Neural cell (in vitro differentiated cells): ENCODE results near the gene MAPK8IP3. TPM values are rescaled to one million over a fixed set of nuclear protein-coding genes. Genes with fewer than 3 reads are reported as not detected.
A peak's percentile ranks its signal among the peaks of the same experiment; 100 is the strongest.

Experiments
- H2AFZ ChIP-seq: fragments of 200-600, 300-800 bp; sonication (generic), shearing (Covaris generic); 2 replicates; pipeline ENCODE4 v1.6.0; 2014; ENCODE audit warnings: low read depth, mild to moderate bottlenecking, antibody characterized with exemption, low read length, moderate library complexity
- H3F3A ChIP-seq: fragments of 200-600 bp; shearing (Covaris generic); 2 replicates; pipeline ENCODE4 v1.6.1; 2016; ENCODE audit warnings: mild to moderate bottlenecking, moderate library complexity, mixed read lengths, antibody characterized with exemption, low read length; ENCODE audit not compliant: insufficient read depth, poor library complexity, severe bottlenecking
- H3K27ac ChIP-seq: fragments of 200-600, 300-800 bp; sonication (generic), shearing (Covaris generic); 2 replicates; pipeline ENCODE4 v1.5.1; 2014; ENCODE audit warnings: mild to moderate bottlenecking, low read length, moderate library complexity
- H3K27me3 ChIP-seq: fragments of 300-800, 200-600 bp; sonication (generic), shearing (Covaris generic); 2 replicates; pipeline ENCODE4 v1.6.0; 2014; ENCODE audit warnings: mild to moderate bottlenecking, low read depth, low read length, moderate library complexity; ENCODE audit not compliant: insufficient read depth
- H3K36me3 ChIP-seq: fragments of 300-800, 200-600 bp; sonication (generic), shearing (Covaris generic); 2 replicates; pipeline ENCODE4 v1.5.1; 2014; ENCODE audit warnings: mild to moderate bottlenecking, antibody characterized with exemption, low read length, moderate library complexity; ENCODE audit not compliant: insufficient read depth
- H3K4me2 ChIP-seq: fragments of 300-800, 200-600 bp; sonication (generic), shearing (Covaris generic); 2 replicates; pipeline ENCODE4 v1.6.0; 2014; ENCODE audit warnings: mild to moderate bottlenecking, low read length
- H3K4me3 ChIP-seq: fragments of 300-800, 200-600 bp; sonication (generic), shearing (Covaris generic); 2 replicates; pipeline ENCODE4 v1.5.1; 2014; ENCODE audit warnings: mild to moderate bottlenecking, low read length, moderate library complexity
- H3K79me2 ChIP-seq: fragments of 200-600 bp; shearing (Covaris generic); replicated peaks from 2 replicates; pipeline ENCODE4 v1.6.0; 2014; ENCODE audit warnings: mild to moderate bottlenecking, low read length, moderate library complexity; ENCODE audit not compliant: insufficient read depth
- H3K9ac ChIP-seq: fragments of 300-800, 200-600 bp; sonication (generic), shearing (Covaris generic); 2 replicates; pipeline ENCODE4 v1.6.1; 2016; ENCODE audit warnings: mild to moderate bottlenecking, low read length, mixed read lengths
- H3K9me2 ChIP-seq: fragments of 200-600 bp; shearing (Covaris generic); 2 replicates; pipeline ENCODE4 v1.6.1; 2016; ENCODE audit warnings: mild to moderate bottlenecking, low read length, mixed read lengths; ENCODE audit not compliant: insufficient read depth
- H3K9me3 ChIP-seq: fragments of 200-600, 300-800 bp; sonication (generic), shearing (Covaris generic); 2 replicates; pipeline ENCODE4 v1.6.1; 2016; ENCODE audit warnings: mild to moderate bottlenecking, mixed run types, low read length, moderate library complexity, mixed read lengths
- H4K20me1 ChIP-seq: fragments of 200-600 bp; shearing (Covaris generic); 2 replicates; pipeline ENCODE4 v1.6.1; 2016; ENCODE audit warnings: mild to moderate bottlenecking, mixed run types; ENCODE audit not compliant: insufficient read depth
- EP300 ChIP-seq: fragments of 450-650 bp; conservative IDR thresholded peaks from 2 replicates; pipeline ENCODE4 v1.6.1; 2014; ENCODE audit warnings: antibody characterized with exemption, mild to moderate bottlenecking, moderate library complexity; ENCODE audit not compliant: poor library complexity, severe bottlenecking
- EZH2 ChIP-seq: fragments of 200-600, 300-800 bp; shearing (Covaris generic), sonication (generic); IDR thresholded peaks from 2 replicates; pipeline ENCODE4 v1.6.1; 2014; ENCODE audit warnings: antibody characterized with exemption, low read length, borderline replicate concordance, mild to moderate bottlenecking; ENCODE audit not compliant: insufficient read depth, poor library complexity, severe bottlenecking
- MXI1 ChIP-seq: fragments of 450-650 bp; conservative IDR thresholded peaks from 2 replicates; pipeline ENCODE4 v1.6.1; 2014; ENCODE audit warnings: antibody characterized with exemption, mild to moderate bottlenecking; ENCODE audit not compliant: poor library complexity, severe bottlenecking
- POLR2AphosphoS5 ChIP-seq: IDR thresholded peaks from 2 replicates; pipeline ENCODE4 v1.6.1; 2012
- RAD21 ChIP-seq: fragments of 450-650 bp; conservative IDR thresholded peaks from 2 replicates; pipeline ENCODE4 v1.6.1; 2014; ENCODE audit warnings: antibody characterized with exemption, mild to moderate bottlenecking, moderate library complexity
- SMC3 ChIP-seq: fragments of 450-650 bp; conservative IDR thresholded peaks from 2 replicates; pipeline ENCODE4 v1.6.1; 2014; ENCODE audit warnings: antibody characterized with exemption, mild to moderate bottlenecking, moderate library complexity; ENCODE audit not compliant: poor library complexity
- TAF1 ChIP-seq: IDR thresholded peaks from 2 replicates; pipeline ENCODE4 v1.6.1; 2012; ENCODE audit warnings: low read depth
- polyA plus RNA-seq: library from polyadenylated mRNA; depleted of rRNA; stranded (reverse); fragments of >200 nt; gene quantifications from 2 replicates; pipeline ENCODE4 v1.2.3, GENCODE V29; 2014
- TF ChIP-seq, protein P1 (sequence below): IDR thresholded peaks from 2 replicates; pipeline ENCODE4 v1.6.1; 2012; ENCODE audit warnings: borderline replicate concordance
- TF ChIP-seq, protein P2 (sequence below): fragments of 450-650 bp; IDR thresholded peaks from 2 replicates; pipeline ENCODE4 v1.5.1; 2014; ENCODE audit warnings: antibody characterized with exemption, mild to moderate bottlenecking, moderate library complexity; ENCODE audit not compliant: poor library complexity, severe bottlenecking

MAPK8IP3 gene
- polyA plus RNA-seq, 1 donor from 2014 or later = 51.0 TPM

DNA sequence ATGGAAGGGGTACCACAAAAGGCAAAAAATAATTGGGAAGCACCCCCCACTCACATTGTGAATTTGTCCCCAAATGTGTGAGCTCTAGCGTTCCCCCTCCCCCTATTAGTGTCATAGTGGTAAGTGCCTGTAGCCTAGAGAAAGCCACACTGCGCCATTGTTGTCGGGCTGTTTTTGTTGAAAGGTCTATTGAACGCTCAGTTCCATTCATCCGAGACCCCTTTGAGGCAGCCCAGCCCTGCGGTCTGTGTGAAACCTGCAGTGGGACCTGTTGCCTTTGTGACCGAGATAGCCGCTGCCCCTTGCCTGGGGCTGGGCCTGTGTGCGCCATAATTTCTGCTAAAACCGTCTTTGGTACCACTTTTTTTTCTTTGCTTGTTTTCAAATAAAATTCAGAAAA lies 25.0 kb upstream of the MAPK8IP3 start:
- Histone ChIP-seq H3K27ac (no peak overlapping the region), H2AFZ (no peak overlapping the region), H3K27me3 (no peaks in the 10 kb centered on the region), H3K4me2 (no peak overlapping the region), H3K79me2 (peaks cover 57% of the 10 kb centered on the region), H3K9ac (no peak overlapping the region), H3K4me3 (peak overlapping the region; percentile 22), H3F3A (no peaks in the 10 kb centered on the region), H3K9me3 (no peaks in the 10 kb centered on the region), H3K36me3 (no peaks in the 10 kb centered on the region), H3K9me2 (no peaks in the 10 kb centered on the region), H4K20me1 (no peaks in the 10 kb centered on the region)
- TF ChIP-seq RAD21 = no peak
- no peak for TF ChIP-seq SMC3
- TF ChIP-seq EZH2 = no peak
- TF ChIP-seq EP300 = no peak

- Histone ChIP-seq H3K9me3 (no peaks in the 10 kb centered on the region), H3K4me2 (no peak overlapping the region), H3K9ac (no peak overlapping the region), H3K27me3 (no peaks in the 10 kb centered on the region), H3K4me3 (no peak overlapping the region), H4K20me1 (no peaks in the 10 kb centered on the region), H2AFZ (no peak overlapping the region), H3K36me3 (peaks cover 7% of the 10 kb centered on the region), H3K9me2 (no peaks in the 10 kb centered on the region), H3K27ac (no peak overlapping the region), H3K79me2 (peaks cover 43% of the 10 kb centered on the region), H3F3A (no peaks in the 10 kb centered on the region)
- TF ChIP-seq EZH2 (no peak), MXI1 (no peak), POLR2AphosphoS5 (no peak), TAF1 (no peak), RAD21 (no peak), SMC3 (no peak), EP300 (no peak)
- TF ChIP-seq, protein P1, sequence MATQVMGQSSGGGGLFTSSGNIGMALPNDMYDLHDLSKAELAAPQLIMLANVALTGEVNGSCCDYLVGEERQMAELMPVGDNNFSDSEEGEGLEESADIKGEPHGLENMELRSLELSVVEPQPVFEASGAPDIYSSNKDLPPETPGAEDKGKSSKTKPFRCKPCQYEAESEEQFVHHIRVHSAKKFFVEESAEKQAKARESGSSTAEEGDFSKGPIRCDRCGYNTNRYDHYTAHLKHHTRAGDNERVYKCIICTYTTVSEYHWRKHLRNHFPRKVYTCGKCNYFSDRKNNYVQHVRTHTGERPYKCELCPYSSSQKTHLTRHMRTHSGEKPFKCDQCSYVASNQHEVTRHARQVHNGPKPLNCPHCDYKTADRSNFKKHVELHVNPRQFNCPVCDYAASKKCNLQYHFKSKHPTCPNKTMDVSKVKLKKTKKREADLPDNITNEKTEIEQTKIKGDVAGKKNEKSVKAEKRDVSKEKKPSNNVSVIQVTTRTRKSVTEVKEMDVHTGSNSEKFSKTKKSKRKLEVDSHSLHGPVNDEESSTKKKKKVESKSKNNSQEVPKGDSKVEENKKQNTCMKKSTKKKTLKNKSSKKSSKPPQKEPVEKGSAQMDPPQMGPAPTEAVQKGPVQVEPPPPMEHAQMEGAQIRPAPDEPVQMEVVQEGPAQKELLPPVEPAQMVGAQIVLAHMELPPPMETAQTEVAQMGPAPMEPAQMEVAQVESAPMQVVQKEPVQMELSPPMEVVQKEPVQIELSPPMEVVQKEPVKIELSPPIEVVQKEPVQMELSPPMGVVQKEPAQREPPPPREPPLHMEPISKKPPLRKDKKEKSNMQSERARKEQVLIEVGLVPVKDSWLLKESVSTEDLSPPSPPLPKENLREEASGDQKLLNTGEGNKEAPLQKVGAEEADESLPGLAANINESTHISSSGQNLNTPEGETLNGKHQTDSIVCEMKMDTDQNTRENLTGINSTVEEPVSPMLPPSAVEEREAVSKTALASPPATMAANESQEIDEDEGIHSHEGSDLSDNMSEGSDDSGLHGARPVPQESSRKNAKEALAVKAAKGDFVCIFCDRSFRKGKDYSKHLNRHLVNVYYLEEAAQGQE = no peak
These were observed 18.3 kb upstream of the MAPK8IP3 start for GRCh38 chr16:1687427-1688316.

DNA sequence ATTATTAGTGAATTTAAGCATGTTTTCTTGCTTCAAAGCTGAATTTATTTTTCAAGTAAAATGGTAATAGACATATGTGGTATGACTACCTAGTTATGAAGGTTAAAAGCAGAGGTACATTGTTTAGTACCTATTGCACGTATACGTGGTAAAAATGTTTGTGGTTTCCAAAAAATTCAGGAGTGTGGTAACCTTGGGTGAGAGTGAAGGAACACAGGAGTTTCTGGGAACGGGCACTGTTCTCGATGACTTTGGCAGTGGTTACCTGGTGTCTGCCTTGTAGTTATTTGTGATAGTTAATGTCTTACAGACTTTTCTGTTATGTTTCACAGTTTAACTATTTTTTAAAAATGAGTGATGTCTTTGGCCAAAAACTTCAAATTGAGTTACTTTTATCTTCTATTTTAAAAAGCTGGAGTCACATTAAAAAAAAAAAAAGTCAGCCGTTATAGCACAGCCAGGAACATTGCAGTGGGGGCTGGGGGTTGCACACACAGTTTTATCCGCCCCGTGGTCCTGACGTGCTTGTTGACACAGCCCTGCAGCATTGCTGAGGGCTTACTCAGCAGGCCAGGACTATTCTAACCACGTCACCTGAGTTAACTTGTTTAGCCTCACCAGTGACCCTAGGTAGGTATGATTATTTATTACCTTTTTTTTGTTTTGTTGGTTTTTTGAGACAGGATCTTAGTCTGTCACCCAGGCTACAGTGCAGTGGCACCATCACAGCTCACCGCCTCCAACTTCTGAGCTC lies 17.0 kb upstream of the MAPK8IP3 start:
- H3K27ac ChIP-seq = no peak overlapping the region
- H3F3A ChIP-seq = no peaks in the 10 kb centered on the region
- H3K79me2 ChIP-seq = peaks cover 32% of the 10 kb centered on the region
- no peak overlapping the region for H3K4me3 ChIP-seq
- TF ChIP-seq, protein P2, sequence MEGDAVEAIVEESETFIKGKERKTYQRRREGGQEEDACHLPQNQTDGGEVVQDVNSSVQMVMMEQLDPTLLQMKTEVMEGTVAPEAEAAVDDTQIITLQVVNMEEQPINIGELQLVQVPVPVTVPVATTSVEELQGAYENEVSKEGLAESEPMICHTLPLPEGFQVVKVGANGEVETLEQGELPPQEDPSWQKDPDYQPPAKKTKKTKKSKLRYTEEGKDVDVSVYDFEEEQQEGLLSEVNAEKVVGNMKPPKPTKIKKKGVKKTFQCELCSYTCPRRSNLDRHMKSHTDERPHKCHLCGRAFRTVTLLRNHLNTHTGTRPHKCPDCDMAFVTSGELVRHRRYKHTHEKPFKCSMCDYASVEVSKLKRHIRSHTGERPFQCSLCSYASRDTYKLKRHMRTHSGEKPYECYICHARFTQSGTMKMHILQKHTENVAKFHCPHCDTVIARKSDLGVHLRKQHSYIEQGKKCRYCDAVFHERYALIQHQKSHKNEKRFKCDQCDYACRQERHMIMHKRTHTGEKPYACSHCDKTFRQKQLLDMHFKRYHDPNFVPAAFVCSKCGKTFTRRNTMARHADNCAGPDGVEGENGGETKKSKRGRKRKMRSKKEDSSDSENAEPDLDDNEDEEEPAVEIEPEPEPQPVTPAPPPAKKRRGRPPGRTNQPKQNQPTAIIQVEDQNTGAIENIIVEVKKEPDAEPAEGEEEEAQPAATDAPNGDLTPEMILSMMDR = no peak
- TF ChIP-seq, protein P1 = no peak
- no peak for TF ChIP-seq EP300
- no peaks in the 10 kb centered on the region for H3K9me2 ChIP-seq
- no peak overlapping the region for H3K9ac ChIP-seq
- no peaks in the 10 kb centered on the region for H3K27me3 ChIP-seq
- H4K20me1 ChIP-seq = no peaks in the 10 kb centered on the region
- H3K9me3 ChIP-seq = no peaks in the 10 kb centered on the region
- peaks cover 7% of the 10 kb centered on the region for H3K36me3 ChIP-seq
- H3K4me2 ChIP-seq = no peak overlapping the region
- no peak overlapping the region for H2AFZ ChIP-seq
